Endodermal cell (in vitro differentiated cells): ENCODE data around the gene PSMB8. TPM values are rescaled to one million over a fixed set of nuclear protein-coding genes. Genes with fewer than 3 reads are reported as not detected.

Experiments
- DNase-seq: peaks from one replicate; pipeline ENCODE4 v3.0.0-alpha.2; 2017
- H3K27ac ChIP-seq: 2 replicates; pipeline ENCODE4 v1.5.1; 2013; ENCODE audit warnings: mild to moderate bottlenecking, low read depth, low read length, moderate library complexity
- H3K27me3 ChIP-seq: 2 replicates; pipeline ENCODE4 v1.6.1; 2013; ENCODE audit warnings: mild to moderate bottlenecking, low read length, moderate library complexity; ENCODE audit not compliant: insufficient read depth, control insufficient read depth, poor library complexity, severe bottlenecking
- H3K36me3 ChIP-seq: 2 replicates; pipeline ENCODE4 v1.7.0; 2013; ENCODE audit warnings: mild to moderate bottlenecking, low read length, moderate library complexity; ENCODE audit not compliant: control insufficient read depth, insufficient read depth
- H3K4me1 ChIP-seq: one replicate; pipeline ENCODE4 v1.7.0; 2013; ENCODE audit warnings: low read length; ENCODE audit not compliant: control insufficient read depth, insufficient read depth
- H3K4me3 ChIP-seq: 2 replicates; pipeline ENCODE4 v1.5.1; 2013; ENCODE audit warnings: mild to moderate bottlenecking, low read length, moderate library complexity
- H3K9ac ChIP-seq: 2 replicates; pipeline ENCODE4 v1.6.1; 2013; ENCODE audit warnings: mild to moderate bottlenecking, low read length, moderate library complexity; ENCODE audit not compliant: poor library complexity, severe bottlenecking; ENCODE audit errors: extremely low read depth
- H3K9me3 ChIP-seq: 2 replicates; pipeline ENCODE4 v1.6.1; 2013; ENCODE audit warnings: mild to moderate bottlenecking, low read length, moderate library complexity; ENCODE audit not compliant: control insufficient read depth
- H3K27ac Mint-ChIP-seq: 2 replicates; pipeline ENCODE4 v1.8.0; 2020; ENCODE audit warnings: mixed read lengths
- H3K27me3 Mint-ChIP-seq: 2 replicates; pipeline ENCODE4 v1.8.0; 2021; ENCODE audit warnings: mild to moderate bottlenecking, mixed read lengths; ENCODE audit not compliant: insufficient read depth
- H3K36me3 Mint-ChIP-seq: 2 replicates; pipeline ENCODE4 v1.8.0; 2020; ENCODE audit warnings: low read depth, mixed read lengths
- H3K4me1 Mint-ChIP-seq: 2 replicates; pipeline ENCODE4 v1.8.0; 2020; ENCODE audit warnings: mixed read lengths
- H3K4me3 Mint-ChIP-seq: 2 replicates; pipeline ENCODE4 v1.8.0; 2020; ENCODE audit warnings: mild to moderate bottlenecking, moderate library complexity, mixed read lengths
- H3K9me3 Mint-ChIP-seq: 2 replicates; pipeline ENCODE4 v1.8.0; 2020; ENCODE audit warnings: mild to moderate bottlenecking, mixed read lengths
- WGBS, 2 experiments: methylation state at CpG; one replicate each; pipeline versions ENCODE4 v1.1.5 to v1.1.7; 2013; ENCODE audit warnings: missing lambda C conversion rate in 2 of 2, mixed read lengths in 1 of 2; ENCODE audit not compliant: insufficient coverage in 1 of 2, insufficient read length in 1 of 2; 5-methylcytosine and 5-hydroxymethylcytosine counted together
- total RNA-seq, 2 donors: library from RNA; stranded (reverse); fragmentation: NEBNext Ultra II Directional in 1 of 2; extraction: Animal tissue kit (Norgen Biotek cat#: 25700) in 1 of 2; gene quantifications; 2 replicates in 1 of 2; 3 replicates in 1 of 2; pipeline ENCODE4 v1.2.1, GENCODE V29; 2021
- TF ChIP-seq, protein P1 (sequence below): fragments of 200-600 bp; sonication (generic); conservative IDR thresholded peaks from 2 replicates; pipeline ENCODE4 v1.5.0; 2021; ENCODE audit warnings: antibody characterized with exemption, mild to moderate bottlenecking

PSMB8 gene
- total RNA-seq, 2 donors from 2014 or later, result 0.93 to 3.1 TPM

- H3K36me3 ChIP-seq, result no peaks in the 10 kb centered on the region
- Mint-ChIP-seq H3K9me3 (no peaks in the 10 kb centered on the region), H3K4me1 (no peaks in the 10 kb centered on the region), H3K4me3 (no peak overlapping the region), H3K27me3 (peaks cover 2% of the 10 kb centered on the region), H3K27ac (no peak overlapping the region), H3K36me3 (no peaks in the 10 kb centered on the region)
- H3K9me3 ChIP-seq, result no peaks in the 10 kb centered on the region
- H3K27ac ChIP-seq, result no peak overlapping the region
- 76 to 100% methylated on average over 1 to 3 of the region's 3 CpGs for WGBS, 2 experiments
- no peaks in the 10 kb centered on the region for H3K4me1 ChIP-seq
- TF ChIP-seq, protein P1, sequence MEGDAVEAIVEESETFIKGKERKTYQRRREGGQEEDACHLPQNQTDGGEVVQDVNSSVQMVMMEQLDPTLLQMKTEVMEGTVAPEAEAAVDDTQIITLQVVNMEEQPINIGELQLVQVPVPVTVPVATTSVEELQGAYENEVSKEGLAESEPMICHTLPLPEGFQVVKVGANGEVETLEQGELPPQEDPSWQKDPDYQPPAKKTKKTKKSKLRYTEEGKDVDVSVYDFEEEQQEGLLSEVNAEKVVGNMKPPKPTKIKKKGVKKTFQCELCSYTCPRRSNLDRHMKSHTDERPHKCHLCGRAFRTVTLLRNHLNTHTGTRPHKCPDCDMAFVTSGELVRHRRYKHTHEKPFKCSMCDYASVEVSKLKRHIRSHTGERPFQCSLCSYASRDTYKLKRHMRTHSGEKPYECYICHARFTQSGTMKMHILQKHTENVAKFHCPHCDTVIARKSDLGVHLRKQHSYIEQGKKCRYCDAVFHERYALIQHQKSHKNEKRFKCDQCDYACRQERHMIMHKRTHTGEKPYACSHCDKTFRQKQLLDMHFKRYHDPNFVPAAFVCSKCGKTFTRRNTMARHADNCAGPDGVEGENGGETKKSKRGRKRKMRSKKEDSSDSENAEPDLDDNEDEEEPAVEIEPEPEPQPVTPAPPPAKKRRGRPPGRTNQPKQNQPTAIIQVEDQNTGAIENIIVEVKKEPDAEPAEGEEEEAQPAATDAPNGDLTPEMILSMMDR, result no peak
- H3K4me3 ChIP-seq, result no peak overlapping the region
- H3K9ac ChIP-seq, result no peak overlapping the region
- no peaks in the 10 kb centered on the region for H3K27me3 ChIP-seq
- DNase-seq, result no peak
These were observed 24.1 kb downstream of the PSMB8 start for GRCh38 chr6:32819729-32820128.

- Mint-ChIP-seq H3K27me3 (peaks cover 2% of the 10 kb centered on the region), H3K4me3 (no peak overlapping the region), H3K27ac (no peak overlapping the region), H3K9me3 (no peaks in the 10 kb centered on the region), H3K4me1 (no peaks in the 10 kb centered on the region), H3K36me3 (no peaks in the 10 kb centered on the region)
- no peak overlapping the region for H3K27ac ChIP-seq
- no peaks in the 10 kb centered on the region for H3K36me3 ChIP-seq
- WGBS, 2 experiments, result 88 to 89% methylated on average over 1 to 2 of the region's 2 CpGs
- H3K4me1 ChIP-seq, result no peaks in the 10 kb centered on the region
- H3K4me3 ChIP-seq, result no peak overlapping the region
- H3K9ac ChIP-seq, result no peak overlapping the region
- no peaks in the 10 kb centered on the region for H3K9me3 ChIP-seq
- TF ChIP-seq, protein P1, result no peak
- H3K27me3 ChIP-seq, result no peaks in the 10 kb centered on the region
- no peak for DNase-seq
These were observed 25.0 kb downstream of the PSMB8 start for GRCh38 chr6:32818867-32819266.

DNA sequence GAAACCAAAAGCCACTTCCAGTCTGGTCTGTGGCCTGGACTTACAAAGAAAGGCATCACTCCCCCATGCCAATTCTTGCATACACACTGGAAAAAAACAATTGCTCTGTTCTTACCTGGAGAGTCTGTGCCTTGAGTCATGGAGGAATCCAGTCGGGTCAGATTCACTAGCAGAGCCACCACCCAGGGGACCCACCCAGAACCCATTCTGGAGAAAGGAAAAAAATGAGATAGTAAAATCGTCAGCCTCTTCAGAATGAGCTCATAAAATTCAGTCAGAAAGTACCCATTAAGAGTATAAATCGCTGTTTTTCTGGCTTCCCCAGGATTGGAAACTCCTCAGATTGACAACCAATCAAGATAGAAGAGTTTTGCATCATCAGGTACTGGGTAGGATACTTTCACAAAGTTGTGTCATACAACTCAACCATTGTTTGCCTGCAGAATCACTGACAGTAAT lies 27.1 kb downstream of the PSMB8 start, which contains the start of gene HLA-DOB:
HLA-DOB (minus strand) TSS at position 257 of the 459 bp plus-strand sequence; CDS start at position 206, 51 bp downstream.
- WGBS, 2 experiments, result 83 to 92% methylated on average over 2 to 3 of the region's 3 CpGs
- H3K27ac ChIP-seq, result no peak within 1 kb of the TSS
- DNase-seq, result no peak
- H3K4me3 Mint-ChIP-seq, result no peak within 1 kb of the TSS
- no peaks in the 10 kb centered on the region for H3K9me3 Mint-ChIP-seq
- peaks cover 6% of the 10 kb centered on the region for H3K27me3 ChIP-seq
- no peak within 1 kb of the TSS for H3K4me3 ChIP-seq
- H3K4me1 ChIP-seq, result no peaks in the 10 kb centered on the region
- H3K36me3 Mint-ChIP-seq, result no peaks in the 10 kb centered on the region
- no peak within 1 kb of the TSS for H3K9ac ChIP-seq
- peaks cover 16% of the 10 kb centered on the region for H3K27me3 Mint-ChIP-seq
- no peak within 1 kb of the TSS for H3K27ac Mint-ChIP-seq
- no peaks in the 10 kb centered on the region for H3K9me3 ChIP-seq
- H3K36me3 ChIP-seq, result no peaks in the 10 kb centered on the region
- no peaks in the 10 kb centered on the region for H3K4me1 Mint-ChIP-seq
- TF ChIP-seq, protein P1, result no peak
